ENCODE measurements around the gene RSKR.
"Not testable (repeated sequence)": the region's sequence is repeated elsewhere in the genome, so short reads cannot be mapped to it uniquely, and the experiment has no call there.

The RSKR gene

DNA sequence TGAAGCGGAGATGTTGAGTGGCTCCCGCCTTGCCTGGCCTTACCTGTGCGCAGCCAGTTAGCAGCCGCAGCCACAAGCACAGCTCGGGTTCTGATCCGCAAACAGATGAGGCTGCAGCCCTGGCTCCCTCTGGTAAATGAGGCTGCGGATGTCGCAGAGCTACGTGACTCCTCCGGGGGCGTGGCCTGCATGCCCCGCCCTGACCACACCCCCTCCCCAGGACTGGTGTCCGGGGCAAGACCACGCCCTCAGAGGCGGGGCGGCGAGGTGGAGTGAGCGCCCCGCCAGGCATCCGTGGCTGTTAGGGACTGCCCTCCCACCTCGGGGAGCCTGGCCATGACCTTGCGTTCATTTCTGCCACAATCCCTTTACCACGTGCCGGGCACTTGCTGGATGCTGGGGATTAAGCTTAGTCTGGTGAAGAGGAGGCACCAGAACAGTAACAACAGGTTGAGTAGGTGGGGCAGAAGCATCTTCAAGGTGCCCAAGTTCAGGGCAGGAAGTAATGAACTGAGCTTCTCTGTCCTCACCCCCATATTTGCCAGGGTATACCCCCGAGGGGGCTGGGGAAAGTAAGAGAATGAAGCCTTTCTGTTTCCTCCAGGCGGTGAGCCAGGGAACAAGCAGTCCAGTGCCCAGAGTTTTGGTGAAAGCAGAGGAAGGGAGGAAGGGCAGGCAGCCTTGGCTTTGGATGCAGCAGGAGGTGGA, 37.1 kb downstream of the RSKR start, which contains the start of gene ALDOC:
ALDOC (minus strand) TSS at position 138 of the 708 bp plus-strand sequence. CDS start 1,363 bp downstream, outside the sequence.
- DNase-seq, result peak; percentile 98

DNA sequence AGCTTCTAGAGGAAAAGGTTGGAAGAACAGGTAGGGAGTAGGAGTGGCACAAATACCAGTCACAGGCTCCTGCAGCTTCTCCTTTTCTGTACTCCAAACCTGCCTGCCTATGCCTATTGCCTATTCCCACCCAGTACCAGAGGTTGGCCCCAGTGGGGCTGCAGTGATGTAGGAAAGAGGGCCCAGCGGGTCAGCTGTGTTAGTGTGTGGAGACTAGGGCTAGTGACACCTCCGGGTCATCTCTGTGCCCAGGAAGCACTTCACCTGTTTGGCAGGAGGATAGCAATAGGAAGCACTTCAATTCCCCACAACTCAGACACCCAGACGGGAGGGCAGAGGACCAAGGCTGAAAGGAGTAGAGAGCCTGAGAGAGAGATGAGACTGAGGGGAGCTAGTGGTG, 38.0 kb downstream of the RSKR start:
- DNase-seq, result not testable (repeated sequence)

DNA sequence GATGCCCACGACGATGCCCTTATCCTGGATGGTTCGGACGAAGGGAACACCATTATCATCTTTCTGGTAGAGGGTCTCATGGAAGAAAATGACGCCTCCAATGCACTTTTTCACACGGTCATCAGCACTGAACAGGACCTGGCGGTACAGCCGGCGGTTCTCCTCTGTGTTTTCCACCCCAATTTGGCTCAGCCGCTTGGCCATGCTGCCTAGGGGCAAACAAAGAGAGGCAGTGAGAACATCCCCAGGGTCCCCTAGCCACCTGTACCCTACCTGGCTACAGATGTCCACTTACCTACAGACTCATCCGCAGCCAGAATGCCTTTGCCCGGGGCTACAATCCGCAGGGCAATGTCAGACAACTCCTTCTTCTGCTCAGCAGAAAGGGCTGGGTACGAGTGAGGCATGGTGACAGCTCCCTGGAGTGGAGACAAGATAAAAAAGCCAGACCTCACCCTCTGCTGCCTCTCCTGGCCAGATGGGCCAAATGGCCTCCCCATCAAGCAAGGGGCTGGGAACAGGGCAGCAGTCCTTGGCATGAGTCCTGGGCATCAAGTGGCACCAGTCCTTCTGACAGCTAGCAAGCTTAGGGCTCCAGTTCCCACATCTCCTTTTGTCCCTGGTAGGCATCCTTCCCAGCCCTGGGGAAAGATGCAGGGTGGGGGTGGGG, 38.7 kb downstream of the RSKR start:
- DNase-seq, result no peak

GRCh38 chr17:28574526-28574925, 39.5 kb downstream of the RSKR start:
- DNase-seq, result peak; percentile 32

GRCh38 chr17:28573966-28574480, 40.0 kb downstream of the RSKR start:
- DNase-seq, result no peak

- no peak for DNase-seq
Measured at GRCh38 chr17:28573521-28573920, 40.5 kb downstream of the RSKR start.

DNA sequence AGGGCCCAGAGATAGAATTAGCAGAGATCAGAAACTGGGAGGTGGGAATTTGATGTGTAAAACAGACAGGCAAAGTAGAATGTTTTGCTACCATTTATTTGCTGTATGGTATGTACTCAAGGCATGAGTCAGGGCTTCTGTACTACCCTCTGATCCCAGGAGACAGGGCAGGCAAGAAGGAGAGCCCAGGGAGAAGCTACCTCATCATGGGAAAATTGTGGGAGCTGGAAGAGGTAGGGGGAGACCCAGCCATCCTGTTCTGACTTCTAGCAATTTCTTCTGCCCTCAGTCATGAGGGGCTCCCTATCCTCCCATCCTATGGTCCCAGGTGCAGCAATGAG, 41.0 kb downstream of the RSKR start:
- no peak for DNase-seq

DNA sequence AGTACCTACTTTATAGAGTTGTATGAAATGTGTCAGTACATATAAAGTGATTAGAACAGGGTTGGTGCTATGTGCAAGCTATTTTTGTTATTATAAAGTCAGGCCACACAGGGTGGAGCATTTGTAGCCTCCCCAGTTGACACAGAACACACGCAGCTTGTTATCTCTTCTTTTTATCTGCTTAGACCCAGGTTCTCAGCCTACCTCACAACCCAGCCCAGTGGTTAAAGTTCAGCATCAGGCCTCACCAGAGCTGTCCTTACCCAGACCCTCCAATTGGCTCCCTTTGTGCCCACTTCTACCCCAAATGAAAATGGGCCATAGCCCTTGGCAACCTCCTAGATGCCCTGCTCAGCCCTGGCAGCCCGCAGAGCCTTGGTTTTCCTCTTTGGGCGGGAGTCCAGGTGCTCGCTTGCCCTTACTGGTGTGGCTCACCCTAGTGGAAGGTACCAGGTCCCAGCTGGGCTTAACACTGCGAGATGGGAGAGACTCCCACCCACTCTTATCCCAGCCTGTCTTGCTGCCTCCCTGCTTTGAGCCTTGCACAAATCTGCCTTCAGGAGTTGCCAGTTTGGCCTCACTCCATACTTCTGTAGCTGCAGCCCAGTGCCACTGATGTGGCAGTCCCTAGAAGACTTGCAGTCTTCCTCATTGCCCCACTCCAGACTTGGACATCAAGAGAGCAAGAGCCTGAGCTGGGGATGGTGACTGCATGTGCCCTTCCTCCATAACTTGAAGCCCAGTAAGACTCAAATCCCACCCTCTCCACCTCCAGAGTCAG, 41.5 kb downstream of the RSKR start:
- DNase-seq, result no peak

DNA sequence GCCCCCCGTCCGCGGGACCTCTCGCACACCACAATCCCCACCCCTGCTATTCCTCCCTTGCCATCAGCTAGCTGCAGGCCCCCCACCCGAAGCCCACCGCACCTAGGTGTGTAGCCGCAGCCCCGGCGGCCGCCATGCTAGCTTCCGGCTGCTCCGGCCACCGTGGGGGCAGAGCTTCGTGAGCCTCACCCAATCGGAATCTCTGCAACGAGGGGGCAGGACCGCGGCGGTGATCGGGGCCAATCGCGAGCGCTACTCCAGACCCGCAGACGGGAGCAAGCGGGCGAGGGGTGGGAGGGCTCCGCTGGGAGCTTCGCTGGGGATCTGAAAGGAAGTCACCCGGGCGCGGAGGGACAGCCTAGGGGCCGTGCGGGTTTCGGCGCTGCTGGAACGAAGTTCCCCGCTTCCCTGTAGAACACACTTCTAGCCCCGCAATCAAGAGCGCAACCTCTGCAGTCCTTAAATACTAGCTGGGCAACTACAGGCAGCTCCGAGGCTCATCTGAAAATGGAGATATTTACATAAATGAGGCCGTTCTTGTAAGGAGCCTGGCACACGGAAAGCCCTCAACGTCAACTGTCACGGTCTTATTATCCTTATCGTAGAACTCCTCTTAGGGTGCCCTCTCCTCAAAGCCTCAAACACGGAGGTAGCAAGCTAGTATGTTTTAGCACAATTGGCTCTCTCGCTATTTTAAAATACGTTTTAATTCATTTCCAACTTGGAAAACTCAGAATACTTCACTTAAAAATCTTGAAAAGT, 42.4 kb downstream of the RSKR start, which contains the start of gene PIGS:
PIGS (minus strand) TSS at position 164 of the 762 bp plus-strand sequence; CDS start at position 136, 28 bp downstream.
- peak; percentile 90 for DNase-seq

DNA sequence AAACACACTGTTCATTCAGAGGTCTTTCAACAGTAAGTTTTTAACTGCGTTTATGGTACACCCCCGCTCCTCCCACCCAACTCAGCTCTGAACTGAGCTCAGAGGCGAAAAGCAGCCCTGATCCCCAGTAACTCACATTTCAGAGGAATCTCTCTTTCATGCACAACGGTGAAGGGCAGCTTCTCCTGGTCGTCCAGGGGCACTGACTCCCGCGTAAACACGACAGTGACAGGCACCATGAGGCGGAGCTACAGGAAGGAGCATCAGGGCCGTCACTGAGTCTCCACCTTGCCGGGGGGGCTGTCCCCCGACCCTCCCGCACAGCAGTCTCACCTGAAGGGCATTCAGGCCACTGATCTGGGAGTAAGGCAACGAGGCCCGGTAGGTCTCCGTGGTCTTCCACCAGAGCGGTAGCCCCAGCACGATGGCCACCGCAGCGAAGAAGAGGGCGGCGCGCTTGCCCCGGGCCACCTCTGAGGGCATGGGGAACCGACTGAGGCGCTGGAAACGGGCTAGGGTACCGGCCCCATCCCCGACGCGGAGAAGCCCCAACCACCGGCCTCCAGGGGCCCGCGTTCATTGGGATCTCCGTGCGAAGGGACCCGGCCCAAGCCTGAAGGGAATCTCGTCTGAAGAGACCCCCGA, 43.1 kb downstream of the RSKR start:
- peak; percentile 52 for DNase-seq

GRCh38 chr17:28569446-28569845, 44.5 kb downstream of the RSKR start:
- DNase-seq, result no peak

DNA sequence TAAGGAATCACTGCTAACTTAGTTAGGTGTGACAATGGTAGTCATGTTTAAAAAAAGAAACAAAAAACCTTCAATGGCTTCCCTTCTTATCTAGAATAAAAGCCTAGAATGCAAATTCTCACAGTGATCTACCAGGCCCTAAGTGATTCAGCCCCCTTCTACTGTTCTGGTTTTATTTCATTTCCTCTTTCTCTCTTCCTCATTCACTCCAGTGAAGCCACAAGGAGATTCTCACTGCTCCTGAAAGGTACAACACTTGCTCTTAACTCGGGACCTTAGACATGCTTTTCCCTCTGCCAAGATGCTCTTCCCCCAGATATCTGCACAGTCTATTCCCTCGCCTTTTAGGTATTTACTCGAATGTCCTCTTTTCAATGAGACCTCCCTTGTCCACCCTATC, 46.4 kb downstream of the RSKR start:
- DNase-seq, result no peak

DNA sequence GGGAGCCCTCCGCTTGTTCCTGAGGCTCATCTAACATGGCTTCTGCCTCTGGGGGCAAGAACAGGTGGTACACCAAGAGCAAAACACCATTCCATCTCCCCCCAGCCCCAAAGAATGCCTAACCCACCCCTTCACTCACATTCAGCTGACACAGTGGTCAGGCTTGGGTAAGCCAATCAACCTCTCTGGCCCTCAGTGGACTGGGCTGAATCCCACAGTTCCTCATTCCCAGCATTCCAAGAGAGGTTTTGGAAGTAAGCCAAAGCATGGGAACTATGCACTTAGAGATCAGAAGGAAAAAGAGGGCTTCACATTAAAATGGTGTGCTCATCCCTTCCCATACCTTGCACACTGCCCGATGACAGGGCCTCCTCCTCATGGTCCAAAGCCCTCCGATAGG, 50.5 kb downstream of the RSKR start:
- no peak for DNase-seq

All from CD4-positive, alpha-beta T cell treated with Interleukin-10 for 1 hour (primary cell).